Heart left ventricle (tissue), 13 donors: ENCODE data around the gene AFTPH.

Experiments
- POLR2A ChIP-seq, 2 donors: fragments of 450-650 bp; IDR thresholded peaks; one replicate each; pipeline ENCODE4 v1.6.1; 2017; ENCODE audit warnings: antibody characterized with exemption in 2 of 2, mild to moderate bottlenecking in 2 of 2, moderate library complexity in 2 of 2
- TF ChIP-seq, protein P1 (sequence below), 12 donors: fragments of 200-600 bp; sonication (generic) in 4 of 12; IDR thresholded peaks; one replicate each; pipeline versions ENCODE4 v1.5.0 to v1.8.0; 2018 to 2022; ENCODE audit warnings: antibody characterized with exemption in 12 of 12, mild to moderate bottlenecking in 5 of 12
- donor health status: ischemic (EF 13 %, LVEDD 7.1; RV severe dilation, severe dysfunction).
- donor health status: DM: no; HTN: yes; CAD: no.
- donor health status: DM: no; HTN: no; CAD: no.
- donor health status: ischemic (EF 25% LVEDD 6.9; RV normal size, moderate dysfunction).
- donor health status: ischemic (EF 25% LVEDD 5.7; RV mildly dilated, moderate dysfunction).
- donor health status: ischemic (EF 35%, LVEDD 5.7; RV mildly dilated, moderate dysfunction).
- donor health status: nonischemic (EF 11% LVEDD 7.7; RV severe dilation, severe dysfunction).
- donor health status: DM: yes; HTN: yes; CAD: no.
- donor health status: PGD.
- donor health status: ischemic (EF 29% LVEDD 5.4; RV normal size, mild dysfunction).
- donor health status: nonischemic (EF 23%, LVEDD 6.1; RV moderate dilation, normal function).

GRCh38 chr2:64491426-64491825, 32.7 kb upstream of the AFTPH start:
- TF ChIP-seq, protein P1, sequence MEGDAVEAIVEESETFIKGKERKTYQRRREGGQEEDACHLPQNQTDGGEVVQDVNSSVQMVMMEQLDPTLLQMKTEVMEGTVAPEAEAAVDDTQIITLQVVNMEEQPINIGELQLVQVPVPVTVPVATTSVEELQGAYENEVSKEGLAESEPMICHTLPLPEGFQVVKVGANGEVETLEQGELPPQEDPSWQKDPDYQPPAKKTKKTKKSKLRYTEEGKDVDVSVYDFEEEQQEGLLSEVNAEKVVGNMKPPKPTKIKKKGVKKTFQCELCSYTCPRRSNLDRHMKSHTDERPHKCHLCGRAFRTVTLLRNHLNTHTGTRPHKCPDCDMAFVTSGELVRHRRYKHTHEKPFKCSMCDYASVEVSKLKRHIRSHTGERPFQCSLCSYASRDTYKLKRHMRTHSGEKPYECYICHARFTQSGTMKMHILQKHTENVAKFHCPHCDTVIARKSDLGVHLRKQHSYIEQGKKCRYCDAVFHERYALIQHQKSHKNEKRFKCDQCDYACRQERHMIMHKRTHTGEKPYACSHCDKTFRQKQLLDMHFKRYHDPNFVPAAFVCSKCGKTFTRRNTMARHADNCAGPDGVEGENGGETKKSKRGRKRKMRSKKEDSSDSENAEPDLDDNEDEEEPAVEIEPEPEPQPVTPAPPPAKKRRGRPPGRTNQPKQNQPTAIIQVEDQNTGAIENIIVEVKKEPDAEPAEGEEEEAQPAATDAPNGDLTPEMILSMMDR (IDR thresholded peaks at IDR 0.05), result no peak
- TF ChIP-seq POLR2A (IDR thresholded peaks at IDR 0.05), result no peak
